ENCODE data around the gene PKP1.

Gene PKP1

GRCh38 chr1:201353186-201353940, 70.1 kb downstream of the PKP1 start:
- H3F3A ChIP-seq (ENCODE audit: insufficient read depth, low read length), result no peaks in the 10 kb centered on the region
- H3K27me3 ChIP-seq (replicated peaks; ENCODE audit: insufficient read depth, low read length), result peaks cover 94% of the 10 kb centered on the region

GRCh38 chr1:201354151-201354900, 71.0 kb downstream of the PKP1 start:
- no peak for DNase-seq
- Histone ChIP-seq H3K36me3 (replicated peaks; ENCODE audit: insufficient read depth, low read length) (no peaks in the 10 kb centered on the region), H2AFZ (ENCODE audit: low read length) (no peak overlapping the region), H3K4me3 (ENCODE audit: low read length) (no peak overlapping the region), H4K20me1 (ENCODE audit: insufficient read depth, low read length) (no peaks in the 10 kb centered on the region), H3K9ac (ENCODE audit: low read length) (no peak overlapping the region), H3K9me3 (replicated peaks; ENCODE audit: insufficient read depth, low read length) (no peaks in the 10 kb centered on the region), H3K79me2 (ENCODE audit: low read length) (no peaks in the 10 kb centered on the region), H3K9me2 (replicated peaks; ENCODE audit: insufficient read depth, low read length) (no peaks in the 10 kb centered on the region), H3K4me2 (ENCODE audit: low read depth, low read length) (no peak overlapping the region), H3K27me3 (replicated peaks; ENCODE audit: insufficient read depth, low read length) (peaks cover 95% of the 10 kb centered on the region), H3K4me1 (ENCODE audit: low read length) (no peaks in the 10 kb centered on the region), H3F3A (ENCODE audit: insufficient read depth, low read length) (no peaks in the 10 kb centered on the region), H3K27ac (ENCODE audit: low read length) (no peak overlapping the region)
- TF ChIP-seq EZH2 (optimal IDR thresholded peaks at IDR 0.05; ENCODE audit: low read depth, low read length) (no peak), EZH2phosphoT487 (IDR thresholded peaks at IDR 0.05; ENCODE audit: low read length) (no peak), CTCF (IDR thresholded peaks at IDR 0.05; ENCODE audit: low read length) (no peak)

More at GRCh38 chr1:201353186-201353940, 70.1 kb downstream of the PKP1 start:
- Histone ChIP-seq H2AFZ (ENCODE audit: low read length) (no peak overlapping the region), H3K4me1 (ENCODE audit: low read length) (no peaks in the 10 kb centered on the region), H3K9ac (ENCODE audit: low read length) (no peak overlapping the region), H3K9me2 (replicated peaks; ENCODE audit: insufficient read depth, low read length) (no peaks in the 10 kb centered on the region), H3K4me2 (ENCODE audit: low read depth, low read length) (no peak overlapping the region), H3K36me3 (replicated peaks; ENCODE audit: insufficient read depth, low read length) (no peaks in the 10 kb centered on the region), H3K4me3 (ENCODE audit: low read length) (no peak overlapping the region), H4K20me1 (ENCODE audit: insufficient read depth, low read length) (no peaks in the 10 kb centered on the region), H3K9me3 (replicated peaks; ENCODE audit: insufficient read depth, low read length) (no peaks in the 10 kb centered on the region), H3K27ac (ENCODE audit: low read length) (no peak overlapping the region), H3K79me2 (ENCODE audit: low read length) (no peaks in the 10 kb centered on the region)
- no peak for DNase-seq
- TF ChIP-seq CTCF (IDR thresholded peaks at IDR 0.05; ENCODE audit: low read length), result no peak
- TF ChIP-seq EZH2phosphoT487 (IDR thresholded peaks at IDR 0.05; ENCODE audit: low read length), result no peak
- TF ChIP-seq EZH2 (optimal IDR thresholded peaks at IDR 0.05; ENCODE audit: low read depth, low read length), result no peak

GRCh38 chr1:201354901-201355295, 71.6 kb downstream of the PKP1 start:
- H3K27me3 ChIP-seq (replicated peaks; ENCODE audit: insufficient read depth, low read length), result peaks cover 96% of the 10 kb centered on the region
- H3K79me2 ChIP-seq (ENCODE audit: low read length), result no peaks in the 10 kb centered on the region
- no peak for TF ChIP-seq CTCF (IDR thresholded peaks at IDR 0.05; ENCODE audit: low read length)
- TF ChIP-seq EZH2 (optimal IDR thresholded peaks at IDR 0.05; ENCODE audit: low read depth, low read length), result no peak
- TF ChIP-seq EZH2phosphoT487 (IDR thresholded peaks at IDR 0.05; ENCODE audit: low read length), result no peak
- no peaks in the 10 kb centered on the region for H3K36me3 ChIP-seq (replicated peaks; ENCODE audit: insufficient read depth, low read length)
- no peak overlapping the region for H3K4me3 ChIP-seq (ENCODE audit: low read length)
- H3K4me1 ChIP-seq (ENCODE audit: low read length), result no peaks in the 10 kb centered on the region
- no peaks in the 10 kb centered on the region for H3F3A ChIP-seq (ENCODE audit: insufficient read depth, low read length)
- DNase-seq, result no peak
- H3K9me3 ChIP-seq (replicated peaks; ENCODE audit: insufficient read depth, low read length), result no peaks in the 10 kb centered on the region
- no peaks in the 10 kb centered on the region for H4K20me1 ChIP-seq (ENCODE audit: insufficient read depth, low read length)
- no peak overlapping the region for H3K9ac ChIP-seq (ENCODE audit: low read length)
- H2AFZ ChIP-seq (ENCODE audit: low read length), result no peak overlapping the region
- H3K4me2 ChIP-seq (ENCODE audit: low read depth, low read length), result no peak overlapping the region
- H3K27ac ChIP-seq (ENCODE audit: low read length), result no peak overlapping the region
- no peaks in the 10 kb centered on the region for H3K9me2 ChIP-seq (replicated peaks; ENCODE audit: insufficient read depth, low read length)

All from MM.1S (cell line).